Activated CD4-positive, alpha-beta T cell treated with anti-CD3 and anti-CD28 coated beads, Interleukin-2, amount 10 ng/mL, durations not matched to agents 24 days and 14 days (primary cell): ENCODE results near the gene SH3YL1. TPM values are rescaled to one million over a fixed set of nuclear protein-coding genes. Genes with fewer than 3 reads are reported as not detected.

Experiments used
- DNase-seq: peaks from one replicate; pipeline ENCODE4 v3.0.0; 2022
- H3K27ac Mint-ChIP-seq: one replicate; pipeline ENCODE4 v1.8.0; 2022; ENCODE audit warnings: mild to moderate bottlenecking, mixed read lengths
- H3K27me3 Mint-ChIP-seq: one replicate; pipeline ENCODE4 v1.8.0; 2022; ENCODE audit warnings: mixed read lengths
- H3K36me3 Mint-ChIP-seq: one replicate; pipeline ENCODE4 v1.8.0; 2022; ENCODE audit warnings: low read depth, mild to moderate bottlenecking, mixed read lengths
- H3K4me1 Mint-ChIP-seq: one replicate; pipeline ENCODE4 v1.8.0; 2021; ENCODE audit warnings: mixed read lengths
- H3K4me3 Mint-ChIP-seq: one replicate; pipeline ENCODE4 v1.8.0; 2022; ENCODE audit warnings: mild to moderate bottlenecking, moderate library complexity, mixed read lengths
- H3K9me3 Mint-ChIP-seq: one replicate; pipeline ENCODE4 v1.8.0; 2021; ENCODE audit warnings: mixed read lengths
- intact Hi-C: fragments of 100-400 bp; cut with micrococcal nuclease; formaldehyde crosslinking; loops from one replicate; pipeline ENCODE4 v1.15.1; 2023
- total RNA-seq: library from RNA; stranded (reverse); gene quantifications from 2 replicates; pipeline ENCODE4 v1.2.3, GENCODE V29; 2022

The SH3YL1 gene
- total RNA-seq, 1 donor from 2014 or later, result 17.4 TPM

GRCh38 chr2:275466-275865 lies 11.6 kb upstream of the SH3YL1 start:
- Mint-ChIP-seq H3K36me3 (peaks cover 57% of the 10 kb centered on the region), H3K9me3 (no peaks in the 10 kb centered on the region), H3K27ac (no peak overlapping the region), H3K4me1 (peaks cover 9% of the 10 kb centered on the region), H3K4me3 (no peak overlapping the region), H3K27me3 (no peaks in the 10 kb centered on the region)
- intact Hi-C loops, result no loop called here
- no peak for DNase-seq

- no peak overlapping the region for H3K4me3 Mint-ChIP-seq
- H3K27ac Mint-ChIP-seq, result no peak overlapping the region
- H3K27me3 Mint-ChIP-seq, result no peaks in the 10 kb centered on the region
- intact Hi-C loops, result no loop called here
- H3K36me3 Mint-ChIP-seq, result peaks cover 56% of the 10 kb centered on the region
- H3K9me3 Mint-ChIP-seq, result no peaks in the 10 kb centered on the region
- DNase-seq, result no peak
- peaks cover 15% of the 10 kb centered on the region for H3K4me1 Mint-ChIP-seq
These were observed 10.7 kb upstream of the SH3YL1 start for GRCh38 chr2:274503-274902.

GRCh38 chr2:273333-273732 lies 9.5 kb upstream of the SH3YL1 start:
- Mint-ChIP-seq H3K27me3 (no peaks in the 10 kb centered on the region), H3K4me1 (peaks cover 21% of the 10 kb centered on the region)
- intact Hi-C loops, result no loop called here

GRCh38 chr2:271917-272316 lies 8.1 kb upstream of the SH3YL1 start:
- Mint-ChIP-seq H3K9me3 (no peaks in the 10 kb centered on the region), H3K4me1 (peaks cover 33% of the 10 kb centered on the region), H3K27ac (no peak overlapping the region), H3K36me3 (peaks cover 42% of the 10 kb centered on the region), H3K4me3 (no peak overlapping the region), H3K27me3 (no peaks in the 10 kb centered on the region)
- intact Hi-C loops, result no loop called here
- no peak for DNase-seq

More at GRCh38 chr2:273333-273732, 9.5 kb upstream of the SH3YL1 start:
- no peak for DNase-seq
- Mint-ChIP-seq H3K4me3 (no peak overlapping the region), H3K36me3 (peaks cover 50% of the 10 kb centered on the region), H3K9me3 (no peaks in the 10 kb centered on the region), H3K27ac (no peak overlapping the region)

- H3K9me3 Mint-ChIP-seq, result no peaks in the 10 kb centered on the region
- H3K4me1 Mint-ChIP-seq, result peaks cover 40% of the 10 kb centered on the region
- H3K4me3 Mint-ChIP-seq, result no peak overlapping the region
These were observed 7.0 kb upstream of the SH3YL1 start for GRCh38 chr2:270861-271260.

GRCh38 chr2:269356-270030 lies 5.7 kb upstream of the SH3YL1 start:
- intact Hi-C loops, result no loop called here
- Mint-ChIP-seq H3K27me3 (no peaks in the 10 kb centered on the region), H3K9me3 (no peaks in the 10 kb centered on the region), H3K4me1 (peaks cover 46% of the 10 kb centered on the region), H3K4me3 (no peak overlapping the region), H3K36me3 (peaks cover 30% of the 10 kb centered on the region), H3K27ac (no peak overlapping the region)
- DNase-seq, result no peak

More at GRCh38 chr2:270861-271260, 7.0 kb upstream of the SH3YL1 start:
- no peak overlapping the region for H3K27ac Mint-ChIP-seq
- DNase-seq, result no peak
- H3K36me3 Mint-ChIP-seq, result peaks cover 34% of the 10 kb centered on the region
- intact Hi-C loops, result no loop called here
- no peaks in the 10 kb centered on the region for H3K27me3 Mint-ChIP-seq

GRCh38 chr2:268323-268722 lies 4.5 kb upstream of the SH3YL1 start:
- intact Hi-C loops, result no loop called here
- Mint-ChIP-seq H3K4me1 (peaks cover 46% of the 10 kb centered on the region), H3K9me3 (no peaks in the 10 kb centered on the region), H3K36me3 (peaks cover 30% of the 10 kb centered on the region), H3K27me3 (no peaks in the 10 kb centered on the region), H3K4me3 (no peak overlapping the region), H3K27ac (no peak overlapping the region)
- no peak for DNase-seq

- Mint-ChIP-seq H3K27me3 (no peaks in the 10 kb centered on the region), H3K4me1 (peaks cover 39% of the 10 kb centered on the region), H3K9me3 (no peaks in the 10 kb centered on the region), H3K27ac (peak within 1 kb of the TSS; percentile 97), H3K36me3 (peaks cover 21% of the 10 kb centered on the region), H3K4me3 (peak within 1 kb of the TSS; percentile 97)
- peak; percentile 99 for DNase-seq
- intact Hi-C loops, result loop anchor here (1.0 to 2.0 kb wide), 3 partner anchors 18 to 412 kb away; no protein-coding TSS in a partner anchor
These were observed 949 bp upstream of the SH3YL1 start, which contains the start of gene ACP1 for GRCh38 chr2:264493-265468. Gene ACP1, plus strand, starts transcription at chr2:264947. Its CDS starts 18 bp downstream, at chr2:264965.

- peak overlapping the region; percentile 97 for H3K4me3 Mint-ChIP-seq
- peaks cover 7% of the 10 kb centered on the region for H3K9me3 Mint-ChIP-seq
- H3K27ac Mint-ChIP-seq, result peak overlapping the region; percentile 51
- peaks cover 30% of the 10 kb centered on the region for H3K4me1 Mint-ChIP-seq
- peaks cover 26% of the 10 kb centered on the region for H3K36me3 Mint-ChIP-seq
- DNase-seq, result no peak
- intact Hi-C loops, result no loop called here
- H3K27me3 Mint-ChIP-seq, result no peaks in the 10 kb centered on the region
These were observed 652 bp downstream of the SH3YL1 start for GRCh38 chr2:263022-263738.

GRCh38 chr2:262117-262516 lies 1.7 kb downstream of the SH3YL1 start:
- Mint-ChIP-seq H3K4me1 (peaks cover 21% of the 10 kb centered on the region), H3K27me3 (no peaks in the 10 kb centered on the region), H3K9me3 (peaks cover 7% of the 10 kb centered on the region), H3K4me3 (peak overlapping the region; percentile 42), H3K27ac (no peak overlapping the region), H3K36me3 (peaks cover 25% of the 10 kb centered on the region)
- DNase-seq, result no peak
- intact Hi-C loops, result no loop called here

GRCh38 chr2:260507-261161 lies 3.2 kb downstream of the SH3YL1 start:
- intact Hi-C loops, result no loop called here
- Mint-ChIP-seq H3K4me3 (no peak overlapping the region), H3K27ac (no peak overlapping the region), H3K9me3 (peaks cover 7% of the 10 kb centered on the region), H3K27me3 (no peaks in the 10 kb centered on the region), H3K4me1 (peaks cover 11% of the 10 kb centered on the region), H3K36me3 (peaks cover 23% of the 10 kb centered on the region)
- peak; percentile 49 for DNase-seq

GRCh38 chr2:259789-260331 lies 4.0 kb downstream of the SH3YL1 start:
- Mint-ChIP-seq H3K36me3 (peaks cover 23% of the 10 kb centered on the region), H3K9me3 (peaks cover 7% of the 10 kb centered on the region), H3K4me3 (no peak overlapping the region), H3K4me1 (peaks cover 9% of the 10 kb centered on the region), H3K27ac (no peak overlapping the region), H3K27me3 (no peaks in the 10 kb centered on the region)
- intact Hi-C loops, result no loop called here
- no peak for DNase-seq

GRCh38 chr2:258933-259332 lies 4.9 kb downstream of the SH3YL1 start:
- no peak overlapping the region for H3K27ac Mint-ChIP-seq
- intact Hi-C loops, result no loop called here
- no peak overlapping the region for H3K4me3 Mint-ChIP-seq
- peaks cover 7% of the 10 kb centered on the region for H3K9me3 Mint-ChIP-seq
- H3K27me3 Mint-ChIP-seq, result no peaks in the 10 kb centered on the region
- peaks cover 20% of the 10 kb centered on the region for H3K36me3 Mint-ChIP-seq
- H3K4me1 Mint-ChIP-seq, result peaks cover 7% of the 10 kb centered on the region
- DNase-seq, result peak; percentile 44
